PC-9 (cell line): ENCODE results near the gene DIDO1. TPM values are rescaled to one million over a fixed set of nuclear protein-coding genes. Genes with fewer than 3 reads are reported as not detected.

ENCODE experiments used
- BruUV-seq: library from RNA; stranded (reverse); fragments of 400-500 nt; replicated peaks from 2 replicates; lab custom pipeline; 2021; lab: Mats Ljungman, UMichigan
- CTCF ChIA-PET: fragments of 300-600 bp; sonication (Branson Sonifier 250); formaldehyde crosslinking; loops from one replicate; lab custom pipeline; 2022; ENCODE audit warnings: antibody characterized with exemption; lab: Charles Lee
- POLR2A ChIA-PET: fragments of 300-600 bp; sonication (Branson Sonifier 250); formaldehyde crosslinking; loops from one replicate; lab custom pipeline; 2022; ENCODE audit warnings: antibody characterized with exemption; ENCODE audit not compliant: unreplicated experiment; lab: Charles Lee
- DNase-seq, 2 experiments: peaks; one replicate each; pipeline versions ENCODE4 v3.0.0 to v3.0.0-alpha.2; 2015 to 2022; ENCODE audit warnings: mixed read lengths in 1 of 2
- H2AFZ ChIP-seq: fragments of 200-600 bp; sonication (generic); 2 replicates; pipeline ENCODE4 v1.8.1; 2017; ENCODE audit warnings: antibody characterized with exemption
- H3F3A ChIP-seq: fragments of 200-600 bp; sonication (generic); 2 replicates; pipeline ENCODE4 v1.8.1; 2017; ENCODE audit warnings: antibody characterized with exemption, mild to moderate bottlenecking, low read depth; ENCODE audit not compliant: insufficient read depth
- H3K27ac ChIP-seq: fragments of 200-600 bp; sonication (generic); 2 replicates; pipeline ENCODE4 v1.6.1; 2016; ENCODE audit warnings: mixed run types
- H3K27me3 ChIP-seq: fragments of 200-600 bp; sonication (generic); 2 replicates; pipeline ENCODE4 v1.6.1; 2016; ENCODE audit warnings: low read depth, mixed run types; ENCODE audit not compliant: insufficient read depth
- H3K36me3 ChIP-seq: fragments of 200-600 bp; sonication (generic); 2 replicates; pipeline ENCODE4 v1.6.1; 2016; ENCODE audit warnings: low read depth, mixed run types
- H3K4me1 ChIP-seq: fragments of 200-600 bp; sonication (generic); replicated peaks from 2 replicates; pipeline ENCODE4 v1.6.1; 2016; ENCODE audit warnings: mixed run types; ENCODE audit not compliant: insufficient read depth
- H3K4me2 ChIP-seq: fragments of 200-600 bp; sonication (generic); 2 replicates; pipeline ENCODE4 v1.6.1; 2017; ENCODE audit warnings: mixed run types
- H3K4me3 ChIP-seq: fragments of 200-600 bp; sonication (generic); 2 replicates; pipeline ENCODE4 v1.6.1; 2016; ENCODE audit warnings: mixed run types
- H3K79me2 ChIP-seq: fragments of 200-600 bp; sonication (generic); 2 replicates; pipeline ENCODE4 v1.6.1; 2017; ENCODE audit warnings: low read depth, mixed run types
- H3K9me2 ChIP-seq: fragments of 200-600 bp; sonication (generic); 2 replicates; pipeline ENCODE4 v1.8.1; 2017; ENCODE audit warnings: mild to moderate bottlenecking; ENCODE audit not compliant: insufficient read depth
- H3K9me3 ChIP-seq: fragments of 200-600 bp; sonication (generic); 2 replicates; pipeline ENCODE4 v1.8.1; 2016; ENCODE audit warnings: low read depth; ENCODE audit not compliant: insufficient read depth
- H4K20me1 ChIP-seq: fragments of 200-600 bp; sonication (generic); 2 replicates; pipeline ENCODE4 v1.8.1; 2017; ENCODE audit not compliant: insufficient read depth
- EZH2 ChIP-seq: fragments of 200-600 bp; sonication (generic); IDR thresholded peaks from 2 replicates; pipeline ENCODE4 v1.8.0; 2017; ENCODE audit warnings: antibody characterized with exemption, low read depth
- intact Hi-C: fragments of 100-400 bp; cut with micrococcal nuclease; formaldehyde crosslinking; loops from one replicate; pipeline ENCODE4 v1.10.0; 2022; ENCODE audit not compliant: unreplicated experiment
- total RNA-seq: library from RNA; stranded (reverse); gene quantifications from 2 replicates; pipeline ENCODE4 v1.2.3, GENCODE V29; 2021
- TF ChIP-seq, protein P1 (sequence below): fragments of 200-600 bp; sonication (generic); conservative IDR thresholded peaks from 2 replicates; pipeline ENCODE4 v1.6.1; 2017; ENCODE audit warnings: mixed run types, antibody characterized with exemption, mild to moderate bottlenecking, moderate library complexity

Gene DIDO1
- total RNA-seq, 1 experiment from 2014 or later, result 61.4 TPM

DNA sequence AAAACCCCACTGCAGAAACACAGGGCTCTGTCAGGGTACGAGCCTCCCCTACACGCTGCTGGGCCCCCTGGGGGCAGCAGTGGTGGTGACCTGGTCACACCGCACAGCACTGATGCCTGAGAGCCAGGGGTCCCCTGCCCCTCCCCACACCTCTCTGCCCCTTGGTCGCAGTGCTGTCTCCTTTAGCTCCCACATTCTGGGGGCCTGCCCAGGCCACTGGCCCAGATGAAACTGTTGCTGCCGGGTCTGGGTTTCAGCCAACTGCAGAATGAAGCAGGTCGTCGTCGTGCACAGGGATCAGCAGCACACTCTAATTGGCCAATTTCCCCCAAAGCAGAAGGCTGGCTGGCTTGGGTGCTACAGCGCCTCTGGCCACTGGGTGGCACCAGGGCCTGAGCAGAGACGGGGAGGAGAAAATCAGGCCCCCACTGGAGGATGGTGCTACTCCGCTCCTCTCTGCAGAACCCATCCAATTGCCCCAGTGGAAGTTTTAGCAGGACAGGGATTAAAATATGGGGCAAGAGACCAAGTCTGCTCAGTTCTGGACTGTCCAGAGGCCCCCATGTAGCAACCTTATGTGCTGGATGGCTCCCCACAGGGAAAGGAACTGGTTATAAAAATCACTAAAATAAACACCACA, 26.1 kb downstream of the DIDO1 start:
- Histone ChIP-seq H3K27ac (peak overlapping the region; percentile 45), H3K4me1 (peaks cover 8% of the 10 kb centered on the region), H3K4me3 (no peak overlapping the region), H3F3A (peaks cover 52% of the 10 kb centered on the region), H3K4me2 (no peak overlapping the region; the same call in 1 of the 2 replicates), H3K79me2 (no peaks in the 10 kb centered on the region), H3K36me3 (peaks cover 24% of the 10 kb centered on the region), H4K20me1 (peaks cover 32% of the 10 kb centered on the region), H3K9me2 (no peaks in the 10 kb centered on the region), H3K27me3 (no peaks in the 10 kb centered on the region), H3K9me3 (no peaks in the 10 kb centered on the region), H2AFZ (no peak overlapping the region)
- BruUV-seq, result no TSS peak
- intact Hi-C loops, result loop anchor here (1.0 to 2.0 kb wide), 5 partner anchors 17 to 109 kb away; partner anchors contain the start of gene GID8
- peak in 1 of 2 experiments; percentile 65 for DNase-seq
- ChIA-PET CTCF (interaction anchor here (0.6 kb wide), 2 partner anchors 181 to 381 kb away, joined by 3 to 6 read pairs; no protein-coding TSS in a partner anchor), POLR2A (interaction anchor here (0.6 to 0.7 kb wide), 2 partner anchors 31 to 84 kb away, joined by 4 read pairs; no protein-coding TSS in a partner anchor)
- TF ChIP-seq, protein P1, sequence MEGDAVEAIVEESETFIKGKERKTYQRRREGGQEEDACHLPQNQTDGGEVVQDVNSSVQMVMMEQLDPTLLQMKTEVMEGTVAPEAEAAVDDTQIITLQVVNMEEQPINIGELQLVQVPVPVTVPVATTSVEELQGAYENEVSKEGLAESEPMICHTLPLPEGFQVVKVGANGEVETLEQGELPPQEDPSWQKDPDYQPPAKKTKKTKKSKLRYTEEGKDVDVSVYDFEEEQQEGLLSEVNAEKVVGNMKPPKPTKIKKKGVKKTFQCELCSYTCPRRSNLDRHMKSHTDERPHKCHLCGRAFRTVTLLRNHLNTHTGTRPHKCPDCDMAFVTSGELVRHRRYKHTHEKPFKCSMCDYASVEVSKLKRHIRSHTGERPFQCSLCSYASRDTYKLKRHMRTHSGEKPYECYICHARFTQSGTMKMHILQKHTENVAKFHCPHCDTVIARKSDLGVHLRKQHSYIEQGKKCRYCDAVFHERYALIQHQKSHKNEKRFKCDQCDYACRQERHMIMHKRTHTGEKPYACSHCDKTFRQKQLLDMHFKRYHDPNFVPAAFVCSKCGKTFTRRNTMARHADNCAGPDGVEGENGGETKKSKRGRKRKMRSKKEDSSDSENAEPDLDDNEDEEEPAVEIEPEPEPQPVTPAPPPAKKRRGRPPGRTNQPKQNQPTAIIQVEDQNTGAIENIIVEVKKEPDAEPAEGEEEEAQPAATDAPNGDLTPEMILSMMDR, result peak; percentile 82
- no peak for TF ChIP-seq EZH2

GRCh38 chr20:62899633-62900051, 26.7 kb downstream of the DIDO1 start:
- H4K20me1 ChIP-seq, result peaks cover 35% of the 10 kb centered on the region
- H3K4me1 ChIP-seq, result peaks cover 8% of the 10 kb centered on the region
- no peaks in the 10 kb centered on the region for H3K27me3 ChIP-seq
- TF ChIP-seq, protein P1, result no peak
- no peak for TF ChIP-seq EZH2
- no peak overlapping the region for H3K4me3 ChIP-seq
- H3K36me3 ChIP-seq, result peaks cover 21% of the 10 kb centered on the region
- no peak overlapping the region for H2AFZ ChIP-seq
- DNase-seq, result no peak
- ChIA-PET POLR2A (interaction anchor here (0.6 kb wide), 1 partner anchor 31 kb away, joined by 4 read pairs; no protein-coding TSS in a partner anchor), CTCF (no interaction called here)
- no peaks in the 10 kb centered on the region for H3K79me2 ChIP-seq
- no TSS peak for BruUV-seq
- intact Hi-C loops, result loop anchor here (1.0 to 2.0 kb wide), 5 partner anchors 17 to 110 kb away; partner anchors contain the start of gene GID8
- H3K9me2 ChIP-seq, result no peaks in the 10 kb centered on the region
- peaks cover 58% of the 10 kb centered on the region for H3F3A ChIP-seq
- no peak overlapping the region for H3K27ac ChIP-seq
- no peaks in the 10 kb centered on the region for H3K9me3 ChIP-seq
- no peak overlapping the region for H3K4me2 ChIP-seq

DNA sequence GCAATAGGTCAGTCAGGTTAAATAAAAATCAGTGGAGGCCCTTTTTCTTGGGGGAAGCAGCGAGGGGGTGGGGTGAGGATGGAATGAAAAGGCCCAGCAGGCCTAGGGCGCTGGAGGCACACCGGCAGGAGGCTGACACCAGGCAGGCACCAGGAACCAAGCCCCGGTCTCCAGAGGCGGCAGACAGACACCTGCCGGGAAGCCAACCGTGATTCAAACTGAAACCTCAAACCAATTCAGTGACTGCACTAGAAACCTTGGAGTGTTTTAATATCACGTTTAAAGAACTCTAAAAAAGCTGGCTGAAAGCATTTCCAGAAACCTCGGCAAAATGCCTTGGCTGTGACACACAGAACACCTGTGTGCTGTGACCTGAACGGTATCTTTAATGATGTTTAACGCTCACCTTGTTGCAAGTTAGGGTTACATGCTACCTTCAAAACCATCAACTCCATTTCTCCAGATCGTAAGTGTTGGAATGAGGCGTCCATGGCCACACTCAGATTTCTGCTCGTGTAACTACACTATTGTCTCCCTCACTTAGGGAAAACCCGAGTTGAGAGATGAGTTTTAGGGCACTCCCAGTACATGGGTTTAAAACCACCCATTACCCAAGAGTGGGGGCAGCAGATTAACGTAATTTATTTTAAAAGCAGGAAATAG, 27.2 kb downstream of the DIDO1 start:
- no peak overlapping the region for H3K27ac ChIP-seq
- POLR2A ChIA-PET, result interaction anchor here (0.6 kb wide), 1 partner anchor 32 kb away, joined by 4 read pairs; no protein-coding TSS in a partner anchor
- no peak for TF ChIP-seq EZH2
- TF ChIP-seq, protein P1, result no peak
- BruUV-seq, result no TSS peak
- DNase-seq, result no peak
- H3K4me1 ChIP-seq, result peaks cover 8% of the 10 kb centered on the region
- CTCF ChIA-PET, result no interaction called here
- no peaks in the 10 kb centered on the region for H3K9me2 ChIP-seq
- H3K27me3 ChIP-seq, result no peaks in the 10 kb centered on the region
- peaks cover 32% of the 10 kb centered on the region for H4K20me1 ChIP-seq
- H3K9me3 ChIP-seq, result no peaks in the 10 kb centered on the region
- H2AFZ ChIP-seq, result no peak overlapping the region
- peaks cover 54% of the 10 kb centered on the region for H3F3A ChIP-seq
- intact Hi-C loops, result no loop called here
- peaks cover 21% of the 10 kb centered on the region for H3K36me3 ChIP-seq
- no peak overlapping the region for H3K4me3 ChIP-seq
- H3K4me2 ChIP-seq, result no peak overlapping the region
- no peaks in the 10 kb centered on the region for H3K79me2 ChIP-seq
